HEK293 (cell line): ENCODE data around the gene TULP1.
A peak's percentile ranks its signal among the peaks of the same experiment; 100 is the strongest.

Experiments used
- ATF2 ChIP-seq: fragments of 450-650 bp; formaldehyde crosslinking; IDR thresholded peaks from 2 replicates; pipeline ENCODE4 v1.5.1; 2016; ENCODE audit warnings: missing biosample characterization, missing genetic modification characterization, low read depth
- CTCF ChIP-seq: fragments of 450-650 bp; formaldehyde crosslinking; IDR thresholded peaks from 2 replicates; pipeline ENCODE4 v1.5.1; 2016; ENCODE audit warnings: missing biosample characterization, missing genetic modification characterization
- MYNN ChIP-seq: fragments of 450-650 bp; formaldehyde crosslinking; IDR thresholded peaks from 2 replicates; pipeline ENCODE4 v1.5.1; 2016; ENCODE audit warnings: missing biosample characterization, missing genetic modification characterization, borderline replicate concordance
- PRDM10 ChIP-seq: fragments of 450-650 bp; formaldehyde crosslinking; IDR thresholded peaks from 2 replicates; pipeline ENCODE4 v1.5.1; 2016; ENCODE audit warnings: missing biosample characterization, missing genetic modification characterization
- ZBTB17 ChIP-seq: fragments of 450-650 bp; formaldehyde crosslinking; IDR thresholded peaks from 2 replicates; pipeline ENCODE4 v1.5.1; 2016; ENCODE audit warnings: missing biosample characterization, missing genetic modification characterization
- ZNF23 ChIP-seq: fragments of 450-650 bp; formaldehyde crosslinking; IDR thresholded peaks from 2 replicates; pipeline ENCODE4 v1.5.1; 2016; ENCODE audit warnings: missing biosample characterization, missing genetic modification characterization, borderline replicate concordance
- ZNF274 ChIP-seq, 2 experiments: fragments of 200-500 bp in 1 of 2; fragments of 450-650 bp in 1 of 2; sonication (Bioruptor generic) in 1 of 2; formaldehyde crosslinking in 1 of 2; IDR thresholded peaks; 2 replicates each; pipeline versions ENCODE4 v1.5.1 to v1.6.1; 2014 to 2016; ENCODE audit warnings: borderline replicate concordance in 1 of 2, inconsistent platforms in 1 of 2, low read length in 1 of 2, missing biosample characterization in 1 of 2, missing genetic modification characterization in 1 of 2
- ZNF704 ChIP-seq: fragments of 450-650 bp; formaldehyde crosslinking; IDR thresholded peaks from 2 replicates; pipeline ENCODE4 v1.5.1; 2016; ENCODE audit warnings: missing biosample characterization, missing genetic modification characterization
- ZNF830 ChIP-seq: fragments of 450-650 bp; IDR thresholded peaks from 2 replicates; pipeline ENCODE4 v1.5.0; 2018; ENCODE audit warnings: missing biosample characterization, missing genetic modification characterization, low read depth, mild to moderate bottlenecking, moderate library complexity
- TF ChIP-seq, protein P1 (sequence below): fragments of 450-650 bp; formaldehyde crosslinking; IDR thresholded peaks from 2 replicates; pipeline ENCODE4 v1.5.1; 2016; ENCODE audit warnings: missing biosample characterization, missing genetic modification characterization

DNA sequence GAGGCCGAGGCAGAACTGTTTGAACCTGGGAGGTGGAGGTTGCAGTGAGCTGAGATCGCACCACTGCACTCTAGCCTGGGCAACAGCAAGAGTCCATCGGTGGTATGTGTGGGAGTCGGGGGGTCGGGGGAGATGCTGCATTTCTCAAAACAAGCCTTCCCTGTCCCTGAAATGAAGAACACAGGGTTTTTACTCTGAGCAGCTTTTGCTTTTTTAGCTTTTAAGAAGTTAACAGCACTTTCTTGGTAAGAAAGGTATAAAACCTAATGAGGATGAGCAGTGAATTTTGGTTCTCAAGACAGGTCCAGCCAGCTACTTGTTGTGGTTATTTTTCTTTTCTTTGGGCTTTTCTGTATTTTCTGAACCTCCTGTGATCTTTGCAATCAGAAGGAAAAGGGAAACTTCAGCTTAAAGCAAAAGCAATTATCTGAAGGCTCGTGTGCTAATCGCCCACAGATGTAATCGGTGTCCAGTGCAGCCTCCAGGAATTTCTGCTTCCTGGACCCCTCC lies 40.8 kb downstream of the TULP1 start:
- TF ChIP-seq PRDM10 (tag by site-specific recombination), result no peak
- TF ChIP-seq ZBTB17 (tag by site-specific recombination), result peak; percentile 24; the same call in 1 of the 2 replicates
- TF ChIP-seq CTCF (tag by site-specific recombination), result no peak
- no peak for TF ChIP-seq ZNF830 (tag by site-specific recombination)
- no peak for TF ChIP-seq ZNF274 (IDR thresholded peaks at IDR 0.05; ENCODE audit: low read length)
- TF ChIP-seq ZNF274 (tag by site-specific recombination; IDR thresholded peaks at IDR 0.05; ENCODE audit: borderline replicate concordance), result no peak
- TF ChIP-seq, protein P1, sequence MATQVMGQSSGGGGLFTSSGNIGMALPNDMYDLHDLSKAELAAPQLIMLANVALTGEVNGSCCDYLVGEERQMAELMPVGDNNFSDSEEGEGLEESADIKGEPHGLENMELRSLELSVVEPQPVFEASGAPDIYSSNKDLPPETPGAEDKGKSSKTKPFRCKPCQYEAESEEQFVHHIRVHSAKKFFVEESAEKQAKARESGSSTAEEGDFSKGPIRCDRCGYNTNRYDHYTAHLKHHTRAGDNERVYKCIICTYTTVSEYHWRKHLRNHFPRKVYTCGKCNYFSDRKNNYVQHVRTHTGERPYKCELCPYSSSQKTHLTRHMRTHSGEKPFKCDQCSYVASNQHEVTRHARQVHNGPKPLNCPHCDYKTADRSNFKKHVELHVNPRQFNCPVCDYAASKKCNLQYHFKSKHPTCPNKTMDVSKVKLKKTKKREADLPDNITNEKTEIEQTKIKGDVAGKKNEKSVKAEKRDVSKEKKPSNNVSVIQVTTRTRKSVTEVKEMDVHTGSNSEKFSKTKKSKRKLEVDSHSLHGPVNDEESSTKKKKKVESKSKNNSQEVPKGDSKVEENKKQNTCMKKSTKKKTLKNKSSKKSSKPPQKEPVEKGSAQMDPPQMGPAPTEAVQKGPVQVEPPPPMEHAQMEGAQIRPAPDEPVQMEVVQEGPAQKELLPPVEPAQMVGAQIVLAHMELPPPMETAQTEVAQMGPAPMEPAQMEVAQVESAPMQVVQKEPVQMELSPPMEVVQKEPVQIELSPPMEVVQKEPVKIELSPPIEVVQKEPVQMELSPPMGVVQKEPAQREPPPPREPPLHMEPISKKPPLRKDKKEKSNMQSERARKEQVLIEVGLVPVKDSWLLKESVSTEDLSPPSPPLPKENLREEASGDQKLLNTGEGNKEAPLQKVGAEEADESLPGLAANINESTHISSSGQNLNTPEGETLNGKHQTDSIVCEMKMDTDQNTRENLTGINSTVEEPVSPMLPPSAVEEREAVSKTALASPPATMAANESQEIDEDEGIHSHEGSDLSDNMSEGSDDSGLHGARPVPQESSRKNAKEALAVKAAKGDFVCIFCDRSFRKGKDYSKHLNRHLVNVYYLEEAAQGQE, result no peak
- TF ChIP-seq MYNN (tag by site-specific recombination), result no peak
- TF ChIP-seq ZNF23, result no peak
- TF ChIP-seq ATF2 (tag by site-specific recombination), result no peak
- no peak for TF ChIP-seq ZNF704 (tag by site-specific recombination)
